OCI-LY7 (cell line): ENCODE data around the gene ANO3. TPM values are rescaled to one million over a fixed set of nuclear protein-coding genes. Genes with fewer than 3 reads are reported as not detected.

ENCODE experiments used
- BruUV-seq: library from RNA; stranded (reverse); fragments of 400-500 nt; replicated peaks from 2 replicates; lab custom pipeline; 2021; lab: Mats Ljungman, UMichigan
- CTCF ChIA-PET: fragments of 300-600 bp; sonication (Branson Sonifier 250); formaldehyde crosslinking; loops from one replicate; lab custom pipeline; 2022; ENCODE audit warnings: antibody characterized with exemption; ENCODE audit not compliant: unreplicated experiment; lab: Charles Lee
- POLR2A ChIA-PET: fragments of 300-600 bp; sonication (Branson Sonifier 250); formaldehyde crosslinking; loops from one replicate; lab custom pipeline; 2022; ENCODE audit warnings: antibody characterized with exemption; lab: Charles Lee
- DNase-seq: peaks from one replicate; pipeline ENCODE4 v3.0.0-alpha.2; 2015; ENCODE audit warnings: low spot score
- H2AFZ ChIP-seq: fragments of 200-600 bp; sonication (generic), shearing (Covaris generic); 2 replicates; pipeline ENCODE4 v1.6.1; 2014; ENCODE audit warnings: mild to moderate bottlenecking, antibody characterized with exemption, low read length, moderate library complexity
- H3K27ac ChIP-seq: fragments of 200-600 bp; sonication (generic); 2 replicates; pipeline ENCODE4 v1.5.1; 2014; ENCODE audit warnings: mixed run types, low read depth, mild to moderate bottlenecking, moderate library complexity, low read length, inconsistent platforms; ENCODE audit not compliant: poor library complexity, severe bottlenecking
- H3K36me3 ChIP-seq: fragments of 200-600 bp; sonication (generic); 2 replicates; pipeline ENCODE4 v1.6.1; 2014; ENCODE audit warnings: mild to moderate bottlenecking, antibody characterized with exemption, low read length, moderate library complexity, mixed read lengths; ENCODE audit not compliant: insufficient read depth
- H3K4me1 ChIP-seq: fragments of 200-600 bp; sonication (generic); 2 replicates; pipeline ENCODE4 v1.5.1; 2014; ENCODE audit warnings: mild to moderate bottlenecking, low read length; ENCODE audit not compliant: insufficient read depth, poor library complexity, severe bottlenecking
- H3K4me2 ChIP-seq: fragments of 200-600 bp; sonication (generic); 2 replicates; pipeline ENCODE4 v1.6.1; 2014; ENCODE audit warnings: mild to moderate bottlenecking, low read length
- H3K4me3 ChIP-seq: fragments of 200-600 bp; sonication (generic); 2 replicates; pipeline ENCODE4 v1.5.1; 2014; ENCODE audit warnings: mild to moderate bottlenecking, low read depth, low read length; ENCODE audit not compliant: poor library complexity, severe bottlenecking
- H3K79me2 ChIP-seq: fragments of 200-600 bp; sonication (generic); 2 replicates; pipeline ENCODE4 v1.6.1; 2016; ENCODE audit warnings: low read depth, mild to moderate bottlenecking, low read length, moderate library complexity, mixed read lengths; ENCODE audit not compliant: insufficient read depth
- H3K9me2 ChIP-seq: fragments of 200-600 bp; sonication (generic); 2 replicates; pipeline ENCODE4 v1.6.1; 2016; ENCODE audit warnings: mild to moderate bottlenecking, low read length, mixed read lengths; ENCODE audit not compliant: insufficient read depth
- H3K9me3 ChIP-seq: fragments of 200-600 bp; sonication (generic); 2 replicates; pipeline ENCODE4 v1.6.1; 2014; ENCODE audit warnings: mild to moderate bottlenecking, mixed run types, low read length, mixed read lengths
- H4K20me1 ChIP-seq: fragments of 200-600 bp; sonication (generic); 2 replicates; pipeline ENCODE4 v1.6.1; 2014; ENCODE audit warnings: mild to moderate bottlenecking, antibody characterized with exemption, low read length, moderate library complexity, mixed read lengths; ENCODE audit not compliant: insufficient read depth
- CTCF ChIP-seq: fragments of 200-600 bp; sonication (generic); conservative IDR thresholded peaks from 2 replicates; pipeline ENCODE4 v1.5.1; 2014; ENCODE audit warnings: mild to moderate bottlenecking, antibody characterized with exemption, low read length, moderate library complexity, mixed read lengths
- EZH2phosphoT487 ChIP-seq: fragments of 200-600 bp; sonication (generic); IDR thresholded peaks from 2 replicates; pipeline ENCODE4 v1.6.1; 2018; ENCODE audit warnings: low read depth, borderline replicate concordance, mild to moderate bottlenecking, mixed run types, antibody characterized with exemption, low read length, moderate library complexity, mixed read lengths
- intact Hi-C: fragments of 100-400 bp; cut with micrococcal nuclease; formaldehyde crosslinking; loops from one replicate; pipeline ENCODE4 v1.10.0; 2022; ENCODE audit not compliant: unreplicated experiment
- total RNA-seq, 2 experiments: library from RNA; depleted of rRNA in 1 of 2; stranded (reverse); fragments of >200 nt in 1 of 2; shearing (Covaris generic) in 1 of 2; gene quantifications; 2 replicates each; pipeline ENCODE4 v1.2.3, GENCODE V29; 2014 to 2022

ANO3 gene
- total RNA-seq, 2 experiments from 2014 or later = 0.03 TPM; not detected in 1

DNA sequence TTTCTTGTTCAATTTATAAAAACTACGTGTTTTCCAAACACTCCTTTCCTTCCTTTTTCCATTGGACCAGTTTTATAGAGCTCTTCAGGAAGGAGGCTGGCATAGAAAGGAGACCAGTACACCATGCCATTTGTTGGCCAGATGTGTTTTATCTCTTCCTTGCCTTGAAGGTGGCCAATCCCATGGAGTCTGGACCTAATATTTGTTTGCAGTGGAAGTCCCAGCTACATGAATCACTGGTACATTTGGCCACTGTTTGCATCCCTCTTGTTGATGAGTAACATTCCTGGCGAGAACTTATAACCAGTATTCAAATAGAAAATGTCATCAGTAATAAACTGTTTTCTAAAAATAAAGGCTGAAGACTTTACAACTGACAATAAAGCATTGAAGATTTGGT is 110.2 kb downstream of the ANO3 start:
- intact Hi-C loops = no loop called here
- Histone ChIP-seq H3K79me2 (no peaks in the 10 kb centered on the region), H3K27ac (no peak overlapping the region), H3K4me3 (no peak overlapping the region), H3K4me2 (no peak overlapping the region), H3K36me3 (no peaks in the 10 kb centered on the region), H4K20me1 (no peaks in the 10 kb centered on the region), H3K9me3 (no peaks in the 10 kb centered on the region), H2AFZ (no peak overlapping the region), H3K4me1 (no peaks in the 10 kb centered on the region), H3K9me2 (no peaks in the 10 kb centered on the region)
- no peak for DNase-seq
- CTCF ChIA-PET = no interaction called here
- TF ChIP-seq CTCF = no peak
- no peak for TF ChIP-seq EZH2phosphoT487
- no TSS peak for BruUV-seq
- POLR2A ChIA-PET = interaction anchor here (0.5 kb wide), 1 partner anchor 136 kb away, joined by 4 read pairs; no protein-coding TSS in a partner anchor

DNA sequence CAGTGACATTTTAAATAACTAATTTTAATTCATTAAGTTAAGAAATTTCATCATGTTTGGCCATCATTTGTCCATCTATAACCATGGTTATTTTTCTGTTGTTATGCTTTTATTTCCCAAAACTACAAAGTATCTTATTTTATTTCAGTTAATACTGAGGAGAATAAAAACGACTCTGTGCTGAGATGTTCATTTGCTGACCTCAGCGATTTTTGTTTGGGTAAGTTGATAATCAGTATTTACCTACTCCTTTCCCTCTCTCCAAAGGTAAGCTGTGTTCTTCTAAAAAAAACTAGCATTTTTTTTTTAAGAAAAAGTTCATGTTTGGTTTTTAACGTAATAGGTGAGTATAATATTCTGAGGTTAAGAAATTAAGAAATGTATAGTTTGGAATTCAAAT is 111.7 kb downstream of the ANO3 start:
- TF ChIP-seq EZH2phosphoT487 = no peak
- TF ChIP-seq CTCF = no peak
- Histone ChIP-seq H3K27ac (no peak overlapping the region), H3K79me2 (no peaks in the 10 kb centered on the region), H3K9me3 (no peaks in the 10 kb centered on the region), H3K4me3 (no peak overlapping the region), H3K36me3 (no peaks in the 10 kb centered on the region), H3K9me2 (no peaks in the 10 kb centered on the region), H3K4me2 (no peak overlapping the region), H3K4me1 (no peaks in the 10 kb centered on the region), H2AFZ (no peak overlapping the region), H4K20me1 (no peaks in the 10 kb centered on the region)
- intact Hi-C loops = no loop called here
- ChIA-PET CTCF (no interaction called here), POLR2A (no interaction called here)
- no peak for DNase-seq
- BruUV-seq = no TSS peak

- H3K27ac ChIP-seq = no peak overlapping the region
- no peak for DNase-seq
- H3K36me3 ChIP-seq = no peaks in the 10 kb centered on the region
- H3K4me2 ChIP-seq = no peak overlapping the region
- intact Hi-C loops = no loop called here
- CTCF ChIA-PET = no interaction called here
- no peak overlapping the region for H2AFZ ChIP-seq
- TF ChIP-seq EZH2phosphoT487 (no peak), CTCF (no peak)
- H4K20me1 ChIP-seq = no peaks in the 10 kb centered on the region
- no TSS peak for BruUV-seq
- POLR2A ChIA-PET = interaction anchor here (1.0 to 1.1 kb wide), 2 partner anchors 11 to 14 kb away, joined by 3 read pairs; no protein-coding TSS in a partner anchor
- no peaks in the 10 kb centered on the region for H3K79me2 ChIP-seq
- H3K9me3 ChIP-seq = no peaks in the 10 kb centered on the region
- H3K9me2 ChIP-seq = no peaks in the 10 kb centered on the region
- H3K4me1 ChIP-seq = no peaks in the 10 kb centered on the region
- no peak overlapping the region for H3K4me3 ChIP-seq
Measured at GRCh38 chr11:26457636-26458035, 125.7 kb downstream of the ANO3 start.
